Pancreas (tissue), 10 donors: ENCODE measurements around the gene TLCD3B. TPM values are rescaled to one million over a fixed set of nuclear protein-coding genes. Genes with fewer than 3 reads are reported as not detected.

Experiments used
- ATAC-seq, 4 donors: fragments of 200-7000 bp; cut with Tn5 transposase; one replicate each; pipeline versions ENCODE4 v1.8.0 to v1.9.1; 2020; ENCODE audit warnings: mild to moderate bottlenecking in 4 of 4, moderate library complexity in 4 of 4
- DNase-seq, 6 donors: peaks; one replicate each; pipeline ENCODE4 v3.0.0-alpha.2; 2020
- FAIRE-seq: peaks from 2 replicates; lab custom pipeline; 2012; peaks lifted over from hg19 to GRCh38; lab: Jason Lieb, UNC
- H3K27ac ChIP-seq, 4 donors: fragments of 200-600 bp; sonication (generic); 1 replicate in 3 of 4; 2 replicates in 1 of 4; pipeline versions ENCODE4 v1.5.0 to v1.8.0; 2020
- H3K27me3 ChIP-seq, 4 donors: fragments of 200-600 bp; one replicate each; pipeline ENCODE4 v1.8.0; 2021
- H3K36me3 ChIP-seq, 3 donors: fragments of 200-600 bp; sonication (generic) in 1 of 3; one replicate each; pipeline versions ENCODE4 v1.5.0 to v1.8.0; 2020 to 2021
- H3K4me1 ChIP-seq, 3 donors: fragments of 200-600 bp; one replicate each; pipeline ENCODE4 v1.8.0; 2021
- H3K4me3 ChIP-seq, 4 donors: fragments of 200-600 bp; sonication (generic) in 2 of 4; one replicate each; pipeline versions ENCODE4 v1.5.0 to v1.8.0; 2020 to 2021
- H3K9me3 ChIP-seq, 4 donors: fragments of 200-600 bp; one replicate each; pipeline ENCODE4 v1.8.0; 2021
- WGBS, 2 donors: extraction: QIAGEN DNeasy Blood & Tissue Kit; methylation state at CpG; one replicate each; pipeline ENCODE4 v1.1.7; 2013; 5-methylcytosine and 5-hydroxymethylcytosine counted together
- intact Hi-C, 3 donors: fragments of 100-400 bp; cut with DNase I; formaldehyde crosslinking; loops; one replicate each; pipeline versions ENCODE4 v1.11.1 to v1.14.2; 2022
- polyA plus RNA-seq, 2 donors: library from polyadenylated mRNA; stranded (reverse); fragments of 200-250 nt; gene quantifications; one replicate each; pipeline ENCODE4 v1.2.3, GENCODE V29; 2013
- total RNA-seq, 6 donors: library from RNA; stranded (reverse); fragmentation: NEBNext Ultra II Directional in 4 of 6; extraction: Animal tissue kit (Norgen Biotek cat#: 25700) in 4 of 6; gene quantifications; one replicate each; pipeline versions ENCODE4 v1.2.1 to v1.2.4, GENCODE V29; 2021 to 2023
- TF ChIP-seq, protein P1 (sequence below), 4 donors: fragments of 200-600 bp; sonication (generic) in 3 of 4; IDR thresholded peaks; one replicate each; pipeline versions ENCODE4 v1.5.0 to v1.8.0; 2021; ENCODE audit warnings: antibody characterized with exemption in 4 of 4
- donor health status: healthy with polysubstance abuse.
- donor health status: DM: no; HTN: no; CAD: no; lungs with moderate emphysema.
- donor health status: DM: no; HTN: no; CAD: no.
- donor health status: control.
- donor health status: control.
- donor health status: Bipolar disorder and iron deficiency.
- donor health status: DM: yes; HTN: yes; CAD: no.
- donor health status: DM: no; HTN: no; CAD: no.
- donor health status: DM: no; HTN: no; CAD: no.
- donor health status: DM: yes; HTN: yes; CAD: no.

Gene TLCD3B, protein sequence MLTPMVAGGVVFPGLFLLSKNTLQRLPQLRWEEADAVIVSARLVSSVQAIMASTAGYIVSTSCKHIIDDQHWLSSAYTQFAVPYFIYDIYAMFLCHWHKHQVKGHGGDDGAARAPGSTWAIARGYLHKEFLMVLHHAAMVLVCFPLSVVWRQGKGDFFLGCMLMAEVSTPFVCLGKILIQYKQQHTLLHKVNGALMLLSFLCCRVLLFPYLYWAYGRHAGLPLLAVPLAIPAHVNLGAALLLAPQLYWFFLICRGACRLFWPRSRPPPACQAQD
- total RNA-seq (under 1 TPM in 3 of 6 donors, not detected in 3; 0.20 to 0.28 (median 0.24) TPM), polyA plus RNA-seq (1 to 10 TPM in 1 of 2 donors, under 1 TPM in 1; 0.95 to 2.1 TPM)

DNA sequence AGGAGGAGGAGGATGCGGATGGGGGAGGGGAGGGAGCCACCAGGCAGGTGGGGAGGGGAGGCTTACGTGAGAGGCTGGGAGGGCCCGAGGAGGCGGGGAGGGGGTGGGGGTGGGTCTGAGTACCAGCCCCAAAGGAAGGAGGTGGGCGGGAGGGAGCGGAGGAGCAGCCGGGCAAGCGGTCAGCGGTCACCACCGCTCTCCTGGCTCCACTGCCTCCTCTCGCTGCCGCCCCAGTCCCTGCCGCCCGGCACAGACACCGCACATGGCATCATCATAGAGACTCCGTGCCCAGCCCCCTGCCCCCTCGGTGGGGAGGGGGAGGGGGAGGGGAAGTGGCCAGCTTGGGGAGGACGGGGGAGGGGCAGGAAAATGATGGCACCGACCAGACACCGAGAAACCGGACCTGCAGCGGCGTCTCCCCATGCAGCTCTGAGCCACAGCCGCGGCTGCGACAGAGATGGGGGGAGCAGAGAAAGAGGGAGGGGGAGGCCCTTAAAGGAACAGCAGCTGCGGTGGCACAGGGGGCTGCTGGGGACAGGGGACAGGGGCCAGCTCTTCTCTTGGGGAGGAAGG is at the start of gene TLCD3B:
Gene TLCD3B, minus strand, starts transcription at position 431 of the 573 bp plus-strand sequence. CDS start 744 bp downstream, outside the sequence.
- Histone ChIP-seq H3K4me3 (peak within 1 kb of the TSS in 1 of 4 donors; percentile 17), H3K27me3 (peaks cover 0 to 19% (median 2%) of the 10 kb centered on the region in 4 donors), H3K9me3 (no peaks in the 10 kb centered on the region), H3K27ac (no peak within 1 kb of the TSS), H3K36me3 (no peaks in the 10 kb centered on the region), H3K4me1 (peaks cover 0 to 5% (median 0%) of the 10 kb centered on the region in 3 donors)
- intact Hi-C loops, result no loop called here
- TF ChIP-seq, protein P1, sequence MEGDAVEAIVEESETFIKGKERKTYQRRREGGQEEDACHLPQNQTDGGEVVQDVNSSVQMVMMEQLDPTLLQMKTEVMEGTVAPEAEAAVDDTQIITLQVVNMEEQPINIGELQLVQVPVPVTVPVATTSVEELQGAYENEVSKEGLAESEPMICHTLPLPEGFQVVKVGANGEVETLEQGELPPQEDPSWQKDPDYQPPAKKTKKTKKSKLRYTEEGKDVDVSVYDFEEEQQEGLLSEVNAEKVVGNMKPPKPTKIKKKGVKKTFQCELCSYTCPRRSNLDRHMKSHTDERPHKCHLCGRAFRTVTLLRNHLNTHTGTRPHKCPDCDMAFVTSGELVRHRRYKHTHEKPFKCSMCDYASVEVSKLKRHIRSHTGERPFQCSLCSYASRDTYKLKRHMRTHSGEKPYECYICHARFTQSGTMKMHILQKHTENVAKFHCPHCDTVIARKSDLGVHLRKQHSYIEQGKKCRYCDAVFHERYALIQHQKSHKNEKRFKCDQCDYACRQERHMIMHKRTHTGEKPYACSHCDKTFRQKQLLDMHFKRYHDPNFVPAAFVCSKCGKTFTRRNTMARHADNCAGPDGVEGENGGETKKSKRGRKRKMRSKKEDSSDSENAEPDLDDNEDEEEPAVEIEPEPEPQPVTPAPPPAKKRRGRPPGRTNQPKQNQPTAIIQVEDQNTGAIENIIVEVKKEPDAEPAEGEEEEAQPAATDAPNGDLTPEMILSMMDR (IDR thresholded peaks at IDR 0.05), result no peak
- no peak for FAIRE-seq
- peak in 3 of 4 donors; percentile 21 to 49 (median 48) for ATAC-seq
- no peak for DNase-seq
- 2% methylated on average over 10 to 27 of the region's 27 CpGs for WGBS, 2 donors

GRCh38 chr16:30079480-30079879 is 48.4 kb upstream of the TLCD3B start:
- no peaks in the 10 kb centered on the region for H3K9me3 ChIP-seq
- TF ChIP-seq, protein P1 (IDR thresholded peaks at IDR 0.05), result no peak
- no peak overlapping the region for H3K4me3 ChIP-seq
- no peak for FAIRE-seq
- DNase-seq, result peak in 2 of 6 donors; percentile 50 to 58
- ATAC-seq, result no peak
- intact Hi-C loops, result no loop called here
- 88 to 91% methylated on average over 7 of the region's 7 CpGs for WGBS, 2 donors
- H3K27me3 ChIP-seq, result no peaks in the 10 kb centered on the region
- H3K36me3 ChIP-seq, result peaks cover 4 to 19% (median 4%) of the 10 kb centered on the region in 3 donors
- peaks cover 9 to 22% (median 11%) of the 10 kb centered on the region in 3 donors for H3K4me1 ChIP-seq
- no peak overlapping the region for H3K27ac ChIP-seq

DNA sequence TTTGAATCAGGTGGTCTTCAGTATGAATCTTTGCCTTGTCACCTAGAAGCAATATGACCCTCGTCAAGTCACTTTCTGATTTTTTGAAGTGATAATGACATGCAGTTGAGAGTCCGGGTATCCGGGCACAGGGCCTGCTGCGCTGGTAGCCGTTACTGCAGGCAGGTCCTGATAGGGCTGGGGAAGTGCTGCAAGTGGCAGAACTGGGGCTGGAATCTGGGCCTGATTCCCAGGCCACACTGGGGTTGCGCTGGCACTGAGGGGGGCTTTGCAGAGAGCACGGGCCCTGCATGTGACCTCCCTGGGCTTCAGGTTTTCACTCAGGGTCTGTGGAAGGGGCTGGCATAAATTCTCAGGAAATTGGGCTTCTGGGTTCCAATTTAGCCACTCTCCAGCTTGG is 47.7 kb upstream of the TLCD3B start:
- H3K27ac ChIP-seq, result no peak overlapping the region
- H3K36me3 ChIP-seq, result peaks cover 3 to 16% (median 4%) of the 10 kb centered on the region in 3 donors
- intact Hi-C loops, result no loop called here
- H3K4me3 ChIP-seq, result no peak overlapping the region
- ATAC-seq, result no peak
- peak in 2 of 6 donors; percentile 39 to 40 for DNase-seq
- FAIRE-seq, result no peak
- peaks cover 9 to 22% (median 11%) of the 10 kb centered on the region in 3 donors for H3K4me1 ChIP-seq
- H3K9me3 ChIP-seq, result no peaks in the 10 kb centered on the region
- H3K27me3 ChIP-seq, result no peaks in the 10 kb centered on the region
- 78 to 82% methylated on average over 7 of the region's 7 CpGs for WGBS, 2 donors
- TF ChIP-seq, protein P1 (IDR thresholded peaks at IDR 0.05), result no peak

DNA sequence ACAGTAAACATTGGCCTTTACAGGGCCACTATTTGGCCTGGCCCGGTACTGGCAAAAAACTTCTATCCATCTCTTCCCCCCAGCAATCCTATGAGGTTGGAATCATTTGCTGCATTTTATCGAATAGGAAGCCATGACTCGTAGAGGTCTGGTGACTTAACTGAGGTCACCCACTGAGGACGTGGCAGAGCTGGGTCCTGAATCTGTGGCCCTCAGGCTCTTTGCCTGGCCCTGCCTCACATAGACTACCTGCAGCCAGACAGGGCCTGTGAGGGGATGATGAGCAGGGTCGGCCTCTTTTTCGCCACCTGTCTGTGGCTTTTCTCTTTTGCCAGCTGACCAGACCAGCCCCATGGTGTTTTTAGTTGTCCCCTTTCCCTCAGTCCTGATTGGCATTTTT is 46.6 kb upstream of the TLCD3B start:
- intact Hi-C loops, result no loop called here
- FAIRE-seq (no peak), DNase-seq (peak in 1 of 6 donors; percentile 16), ATAC-seq (no peak)
- Histone ChIP-seq H3K27ac (no peak overlapping the region), H3K27me3 (no peaks in the 10 kb centered on the region), H3K4me3 (peak overlapping the region in 1 of 4 donors; percentile 70), H3K36me3 (peaks cover 0 to 8% (median 0%) of the 10 kb centered on the region in 3 donors), H3K4me1 (peaks cover 9 to 22% (median 11%) of the 10 kb centered on the region in 3 donors), H3K9me3 (no peaks in the 10 kb centered on the region)
- TF ChIP-seq, protein P1 (IDR thresholded peaks at IDR 0.05), result no peak
- WGBS, 2 donors, result 75% methylated on average over 6 of the region's 6 CpGs
